NCI-H510A treated with DMSO at 0.1 percent for 48 hours (cell line): Measurements from ENCODE around the gene CABLES1.

ENCODE experiments used
- DNase-seq: peaks from one replicate; lab custom pipeline; 2025; lab: John Stamatoyannopoulos, UW

CABLES1 gene

DNA sequence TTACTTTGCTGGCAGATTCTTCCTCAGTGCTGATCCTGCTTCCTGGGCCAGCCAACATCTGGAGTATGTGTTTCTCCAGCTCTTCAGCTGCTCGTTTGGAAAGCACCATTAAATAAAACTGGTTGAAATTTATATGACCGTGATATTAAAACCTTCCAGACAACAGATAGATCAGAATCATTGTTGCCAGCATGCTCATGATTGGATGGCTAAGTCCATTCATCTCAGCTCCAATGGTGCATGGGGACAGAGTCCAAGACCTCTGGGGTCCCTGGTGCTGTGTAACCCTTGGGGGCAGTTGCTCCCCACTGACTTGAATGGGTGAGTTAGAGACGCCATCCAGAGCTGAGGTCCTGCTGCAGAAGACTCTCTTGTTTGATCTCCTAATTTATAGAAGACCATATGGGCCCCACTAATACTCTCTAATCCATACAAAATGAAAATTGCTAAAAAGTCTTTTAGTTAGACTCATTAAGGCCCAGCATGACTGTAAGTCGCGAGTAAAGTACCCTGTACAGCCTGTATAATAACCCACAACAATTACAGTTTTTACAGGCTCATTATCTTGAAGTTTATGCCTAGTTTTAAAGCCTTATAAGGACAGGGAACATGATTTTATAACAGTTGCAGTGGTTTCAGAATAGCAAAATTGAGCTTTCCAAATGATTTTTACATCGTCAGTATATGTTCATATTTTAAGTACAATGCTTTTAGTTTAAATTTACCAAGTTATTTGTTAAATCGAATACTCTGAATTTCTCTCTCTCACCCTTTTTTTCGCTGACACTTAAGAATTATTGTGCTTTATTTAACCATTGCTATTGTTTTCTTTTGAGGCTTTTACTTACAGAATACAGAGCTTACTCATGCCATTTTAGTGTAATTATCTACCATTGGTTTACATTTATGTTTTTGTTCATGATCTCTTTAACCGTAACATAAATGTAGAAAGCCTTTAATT lies 60.0 kb downstream of the CABLES1 start:
- no peak for DNase-seq

DNA sequence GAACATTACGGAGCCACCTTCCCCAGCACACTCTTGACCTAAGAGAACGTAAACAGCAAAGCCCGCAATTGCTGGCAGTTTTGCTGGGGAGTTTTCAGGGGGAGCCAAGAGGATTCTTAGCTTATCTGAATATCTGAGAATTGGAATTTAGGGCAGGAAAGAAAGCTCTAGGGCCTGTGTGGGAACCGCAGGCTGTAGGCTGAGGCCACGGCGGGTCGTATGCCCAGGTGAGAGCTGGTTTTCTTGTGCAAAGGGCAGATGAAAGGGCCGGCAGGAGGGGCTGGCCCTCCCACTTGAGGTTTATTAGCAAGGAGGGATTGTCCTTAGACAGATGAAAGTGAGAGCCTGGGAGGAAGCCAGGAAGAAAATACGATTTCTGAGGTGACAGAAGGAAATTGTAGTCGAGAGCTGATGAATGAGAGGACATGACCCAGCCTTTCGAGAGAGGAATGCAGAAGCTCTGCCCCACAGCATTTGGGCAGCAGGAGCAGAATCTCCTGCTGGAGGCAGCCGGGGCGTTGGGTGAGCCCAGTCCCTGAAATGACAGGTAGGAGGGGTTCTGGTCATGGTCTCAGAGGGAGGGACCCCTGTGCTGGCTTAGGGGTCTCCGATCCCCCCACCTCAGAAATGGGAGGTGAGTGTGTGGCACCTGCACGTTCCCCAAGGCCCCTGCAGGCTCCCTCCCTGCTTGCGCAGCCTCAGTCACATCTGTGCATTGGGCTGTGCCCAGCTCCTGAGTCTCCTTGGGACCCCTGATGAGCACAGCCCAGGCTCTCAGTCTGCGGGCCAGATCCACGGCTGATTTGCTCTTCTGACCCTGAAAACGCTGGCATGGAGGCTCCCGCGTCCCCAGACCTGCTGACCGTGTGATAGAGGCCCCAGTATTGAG lies 61.1 kb downstream of the CABLES1 start:
- DNase-seq: no peak

DNA sequence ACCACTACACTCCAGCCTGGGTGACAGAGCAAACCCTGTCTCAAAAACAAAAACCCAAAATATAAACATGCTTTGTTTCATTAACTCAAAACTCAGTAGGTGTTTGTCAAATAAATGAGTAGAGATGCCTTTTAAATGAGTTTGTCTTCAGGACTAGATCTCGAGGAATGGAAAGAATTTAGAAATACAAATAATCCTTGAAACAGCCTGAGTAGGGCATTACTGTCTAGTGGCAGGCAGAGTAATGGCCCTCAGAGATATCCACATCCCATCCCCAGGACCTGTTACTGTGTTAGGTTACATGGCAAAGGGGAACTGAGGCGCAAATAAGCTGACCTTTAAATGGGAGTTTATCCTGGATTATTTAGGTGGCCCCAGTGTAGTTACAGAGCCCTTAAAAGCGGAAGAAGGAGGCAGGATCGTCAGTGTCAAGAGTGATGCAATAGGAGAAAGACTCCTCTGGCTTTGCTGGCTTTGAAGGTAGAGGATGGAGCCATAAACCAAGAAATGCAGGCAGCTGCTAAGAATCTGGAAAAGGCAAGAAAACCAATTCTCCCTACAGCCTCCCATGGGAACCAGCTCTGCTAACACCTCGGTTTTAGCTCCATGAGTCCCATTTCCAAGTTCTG lies 63.0 kb downstream of the CABLES1 start:
- DNase-seq: no peak

DNA sequence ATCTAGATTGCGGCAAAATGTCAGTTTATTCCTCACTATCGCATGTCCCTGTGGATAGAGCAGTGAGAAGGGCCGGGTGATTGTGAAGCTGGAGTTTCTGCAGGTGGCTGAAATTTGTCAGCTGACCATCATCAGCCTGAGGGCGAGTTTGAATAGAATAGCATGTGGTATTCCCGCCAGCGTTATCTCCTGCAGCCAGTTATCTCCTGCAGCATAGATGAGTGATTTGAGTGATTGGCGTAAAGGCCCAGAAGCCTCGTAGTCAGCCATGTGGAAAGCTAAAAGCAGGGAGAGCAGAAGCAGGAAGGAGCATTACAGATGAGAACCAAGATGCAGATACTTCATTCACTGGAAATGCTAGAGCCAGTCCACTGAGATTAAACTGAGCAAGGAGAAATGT lies 65.5 kb downstream of the CABLES1 start:
- DNase-seq: no peak

DNA sequence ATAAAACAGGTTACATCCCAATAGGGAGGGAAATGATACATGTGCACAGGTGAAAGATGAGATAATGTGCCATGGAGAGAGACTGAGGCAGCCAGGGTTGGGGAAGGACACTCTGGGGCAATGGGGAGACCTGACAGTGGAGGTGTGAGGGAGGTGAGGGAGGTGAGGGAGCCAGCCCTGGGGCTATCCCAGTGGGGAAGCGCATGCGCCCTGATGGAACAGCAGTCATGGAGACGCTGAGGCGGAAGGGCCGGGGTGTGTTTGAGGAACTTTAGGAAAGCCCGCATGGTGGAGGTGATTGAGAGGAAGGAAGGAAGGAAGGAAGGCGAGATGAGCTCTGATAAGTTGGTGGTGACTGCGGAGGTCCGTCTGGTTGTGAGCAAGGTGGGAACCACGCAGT lies 66.5 kb downstream of the CABLES1 start:
- DNase-seq: no peak

DNA sequence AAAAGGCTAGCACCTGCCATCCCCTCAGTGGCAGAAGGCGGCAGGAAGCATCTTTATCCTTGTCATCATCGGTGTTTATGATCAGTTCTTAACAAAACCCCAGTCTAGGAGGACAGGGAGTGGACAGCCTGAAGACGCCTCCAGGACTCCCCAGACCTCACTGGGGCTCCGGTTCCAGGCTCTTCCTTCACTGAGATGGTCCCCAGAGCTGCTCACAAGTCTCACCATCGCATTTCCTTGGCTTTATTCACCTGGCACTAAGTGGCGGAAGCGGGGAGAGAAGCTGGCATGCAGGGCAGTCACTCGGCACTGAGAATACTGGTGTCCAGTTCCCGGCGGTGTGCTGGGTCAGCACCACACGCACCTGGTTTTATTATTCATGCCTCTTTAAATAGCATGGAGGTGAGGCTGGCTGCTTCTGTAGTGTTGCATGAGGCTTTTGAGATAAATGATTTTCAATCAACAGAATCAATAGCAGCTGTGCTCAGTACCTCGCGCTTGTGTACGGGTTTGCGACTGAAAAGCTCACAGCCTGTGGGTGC lies 68.7 kb downstream of the CABLES1 start:
- no peak for DNase-seq

DNA sequence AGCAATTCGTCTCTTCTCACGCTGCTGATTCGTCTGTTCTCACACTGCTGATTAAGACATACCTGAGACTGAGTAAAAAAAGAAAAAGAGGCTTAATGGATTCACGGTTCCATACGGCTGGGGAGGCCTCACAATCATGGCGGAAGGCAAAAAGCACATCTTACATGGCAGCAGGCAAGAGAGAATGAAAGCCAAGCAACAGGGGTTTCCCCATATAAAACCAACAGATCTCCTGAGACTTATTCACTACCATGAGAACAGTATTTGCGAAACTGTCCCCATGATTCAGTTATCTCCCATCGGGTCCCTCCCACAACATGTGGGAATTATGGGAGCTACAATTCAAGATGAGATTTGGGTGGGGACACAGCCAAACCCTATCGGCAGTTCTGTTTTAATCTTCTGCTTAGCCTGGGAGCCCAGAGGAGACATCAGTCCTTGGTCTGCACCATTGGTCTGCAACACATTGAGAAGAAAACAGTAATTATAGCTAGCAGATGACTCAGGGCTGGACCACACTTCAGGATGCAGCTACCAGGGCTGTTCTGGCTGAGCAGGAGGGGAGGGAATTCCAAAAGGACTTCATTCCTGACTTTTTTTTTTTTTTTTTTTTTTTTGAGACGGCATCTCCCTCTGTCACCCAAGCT lies 69.4 kb downstream of the CABLES1 start:
- DNase-seq: no peak

DNA sequence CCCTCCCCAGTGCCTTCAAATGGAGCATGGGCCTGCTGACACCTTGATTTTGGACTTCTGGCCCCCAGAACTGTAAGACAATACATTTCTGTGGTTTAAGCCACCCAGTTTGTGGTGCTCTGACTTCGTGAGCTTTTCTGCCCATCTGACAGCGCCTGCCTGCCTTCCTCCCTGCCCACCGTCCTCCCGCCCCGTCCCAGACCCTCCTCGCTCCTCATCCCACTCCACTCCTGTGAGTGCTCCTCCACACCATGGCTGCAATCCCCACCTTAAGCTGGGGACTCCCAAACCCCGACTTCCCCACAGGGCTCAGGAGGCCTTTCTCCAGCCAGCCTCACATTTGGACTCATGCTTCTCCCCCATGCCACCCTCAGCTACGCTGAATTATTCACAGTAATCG lies 70.7 kb downstream of the CABLES1 start:
- no peak for DNase-seq

DNA sequence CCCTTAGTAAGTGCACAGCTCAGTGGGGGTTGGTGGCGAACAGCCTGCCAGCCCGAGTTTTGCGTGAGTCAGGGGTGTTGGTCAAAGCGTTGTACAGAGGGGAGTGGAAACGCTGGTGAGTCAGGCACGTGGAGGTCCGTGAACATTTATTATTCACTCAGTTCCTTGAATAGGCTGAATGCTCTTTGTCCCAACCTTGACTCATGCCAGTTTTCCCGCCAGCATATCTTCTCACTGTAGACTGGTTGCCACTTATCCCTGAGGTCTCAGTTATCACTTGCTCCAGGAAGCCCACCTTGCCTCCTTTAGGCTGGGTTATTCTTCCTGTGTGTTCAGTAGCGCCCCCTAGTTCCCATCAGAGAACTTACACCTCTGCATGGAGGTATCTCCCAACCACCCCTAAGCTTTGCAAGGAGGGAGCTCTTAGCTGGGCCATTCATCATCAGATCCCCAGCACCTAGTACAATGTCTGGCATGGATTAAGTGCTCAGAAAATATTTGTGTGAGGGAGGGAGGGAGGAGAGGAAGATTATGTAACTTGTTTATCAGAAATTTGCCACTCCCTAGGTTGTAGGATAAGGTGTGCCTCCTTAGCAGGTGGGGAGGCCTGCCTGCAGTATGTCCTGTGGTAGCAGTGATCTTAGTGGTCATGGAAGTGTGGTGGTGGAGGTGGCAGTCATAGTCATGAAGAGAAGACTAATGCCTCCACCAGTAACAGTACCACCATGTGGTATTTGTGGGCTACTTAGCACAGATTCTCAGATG lies 72.1 kb downstream of the CABLES1 start:
- no peak for DNase-seq

DNA sequence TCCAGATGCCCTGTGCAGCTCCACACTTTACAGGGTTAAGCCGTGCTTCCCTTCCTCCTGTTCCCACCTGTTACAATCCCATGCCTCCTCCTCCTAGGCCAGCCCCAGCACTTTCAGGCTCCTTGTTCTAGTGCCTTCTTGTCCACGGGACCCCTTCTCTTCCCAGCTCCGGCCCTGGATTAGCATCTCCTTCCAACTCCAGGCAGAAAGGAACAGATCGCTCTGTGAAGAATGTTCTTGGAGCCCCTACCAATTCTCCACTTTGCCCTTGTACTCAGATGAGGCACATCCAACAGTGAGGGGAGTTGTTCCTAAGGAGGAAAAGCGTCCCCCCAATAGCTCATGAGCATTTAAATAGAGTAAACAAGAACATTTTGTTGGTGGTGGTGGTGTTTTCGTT lies 72.7 kb downstream of the CABLES1 start:
- no peak for DNase-seq

DNA sequence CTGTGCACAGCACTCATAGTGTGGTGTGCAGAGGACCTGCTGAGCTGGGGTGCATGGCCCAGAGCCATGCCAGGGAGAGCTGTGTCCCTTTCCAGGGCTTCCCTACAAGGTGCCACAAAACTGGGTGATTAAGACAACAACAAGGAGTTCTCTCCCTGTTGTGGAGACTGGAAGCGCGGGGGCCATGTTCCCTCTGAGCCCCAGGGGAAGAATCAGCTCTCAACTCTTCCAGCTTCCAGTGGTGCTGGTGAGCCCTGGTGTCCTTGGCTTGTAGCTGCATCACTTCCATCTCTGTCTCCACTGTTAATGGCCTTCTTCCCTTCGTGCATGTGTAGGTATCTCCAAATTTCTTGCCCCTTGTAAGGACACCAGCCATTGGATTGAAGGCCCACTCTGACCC lies 73.3 kb downstream of the CABLES1 start:
- no peak for DNase-seq

DNA sequence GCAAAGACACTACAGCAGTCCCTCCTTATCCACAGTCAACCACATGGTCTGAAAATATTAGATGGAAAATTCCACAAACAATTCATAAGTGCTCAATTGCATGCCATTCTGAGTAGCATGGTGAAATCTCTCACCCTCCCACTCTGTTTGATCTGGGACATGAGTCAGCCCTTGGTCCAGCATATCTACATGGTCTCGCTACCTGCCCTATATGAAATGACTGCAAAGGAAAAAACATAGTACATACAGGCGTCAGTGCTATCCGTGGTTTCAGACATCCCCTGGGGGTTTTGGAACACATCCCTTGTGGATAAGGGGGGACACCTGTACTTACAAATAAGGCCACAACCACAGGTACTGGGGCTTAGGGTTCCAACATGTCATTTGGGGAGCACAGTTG lies 73.7 kb downstream of the CABLES1 start:
- no peak for DNase-seq

DNA sequence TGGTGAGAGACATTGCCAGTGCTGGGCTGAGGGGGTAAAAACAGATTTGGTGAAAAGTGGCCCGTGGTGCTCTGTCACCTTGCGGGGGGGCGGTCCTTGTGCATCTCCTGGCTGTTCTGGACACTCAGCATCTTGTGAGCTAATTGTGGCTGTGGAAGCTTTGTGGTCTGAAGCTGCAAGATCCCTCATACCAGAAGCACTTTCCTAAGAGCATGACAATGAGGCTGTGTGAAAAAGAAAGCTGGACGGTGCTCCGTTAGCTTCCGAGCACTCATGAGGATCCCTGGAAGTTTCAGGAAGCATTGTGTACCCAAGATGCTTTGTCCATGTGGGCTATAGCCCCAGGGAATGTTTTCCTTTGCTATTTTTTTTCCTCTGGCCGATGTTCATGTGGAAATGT lies 74.5 kb downstream of the CABLES1 start:
- DNase-seq: no peak

DNA sequence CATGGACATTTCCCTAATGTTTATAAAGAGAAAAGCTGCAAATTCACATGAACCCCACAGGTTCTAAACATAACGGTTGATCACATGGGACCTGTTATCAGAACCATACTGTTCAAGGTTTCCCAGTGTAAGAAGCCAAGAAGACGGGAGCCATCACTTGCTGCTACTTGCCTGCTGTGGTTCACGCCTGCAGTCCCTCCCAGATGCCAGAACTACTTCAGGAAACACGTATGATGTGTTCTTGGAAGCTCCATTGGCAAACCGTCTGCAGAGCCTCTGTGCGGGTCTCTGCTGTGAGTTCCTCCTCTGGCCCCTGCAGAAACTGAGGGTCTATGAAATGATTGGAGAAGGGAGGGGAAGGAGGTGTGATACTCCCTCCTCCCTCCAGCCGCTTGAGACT lies 75.2 kb downstream of the CABLES1 start:
- no peak for DNase-seq

DNA sequence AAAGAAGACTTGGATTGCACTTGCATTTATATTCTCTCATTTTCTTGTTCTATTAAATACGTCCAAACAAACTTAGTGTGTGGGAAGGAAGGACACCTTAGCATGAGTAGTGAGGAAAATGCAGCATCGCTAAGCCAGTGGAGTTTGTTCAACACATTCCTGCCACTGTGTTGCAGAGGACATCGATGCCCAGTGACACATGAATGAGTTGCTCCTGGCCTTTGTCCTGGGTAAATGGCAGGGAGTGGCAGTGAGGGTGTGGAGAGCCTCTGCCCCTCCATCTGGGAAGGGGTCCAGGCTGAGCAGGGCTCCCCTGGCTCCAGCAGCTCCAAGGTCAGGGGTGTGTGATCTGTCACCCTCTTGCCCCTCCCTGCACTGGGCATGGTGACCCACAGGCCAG lies 75.9 kb downstream of the CABLES1 start:
- DNase-seq: no peak

DNA sequence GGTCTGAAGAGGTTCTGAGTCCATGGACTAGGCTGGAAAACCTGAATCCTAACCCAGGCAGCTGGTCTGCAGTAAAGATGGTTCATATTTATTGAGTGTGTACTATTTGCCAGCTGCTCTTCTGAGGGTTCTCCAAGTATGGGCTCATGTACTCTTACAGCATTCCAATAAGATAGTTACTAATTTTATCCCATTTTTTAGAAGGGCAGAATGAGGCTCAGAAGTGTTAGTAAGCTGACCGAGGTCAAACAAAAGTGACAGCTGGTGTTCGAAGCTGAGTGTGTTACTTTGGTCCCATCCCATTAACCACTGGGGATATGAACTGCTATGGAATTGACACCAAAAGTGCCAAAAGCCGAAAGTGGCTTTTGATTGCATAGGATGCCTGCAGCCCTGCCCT lies 76.9 kb downstream of the CABLES1 start:
- DNase-seq: no peak

DNA sequence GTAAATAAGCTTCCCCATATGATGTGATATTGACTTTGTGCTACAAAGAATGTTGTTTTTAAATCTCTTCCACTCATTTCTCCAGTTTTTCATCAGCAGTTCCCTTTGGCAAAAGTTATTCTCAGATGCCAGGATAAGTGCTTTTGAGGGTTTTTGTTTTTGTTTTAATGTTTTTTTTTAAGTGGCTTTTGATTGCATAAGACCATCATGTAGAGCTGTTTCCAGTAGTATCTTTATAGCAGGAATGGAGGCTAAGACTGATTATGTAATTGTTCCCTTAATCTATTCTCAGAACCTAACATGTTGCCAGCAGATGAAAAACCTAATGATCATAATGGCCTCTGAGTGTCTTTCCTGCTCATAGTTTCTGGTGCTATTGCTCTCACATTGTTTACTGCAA lies 77.9 kb downstream of the CABLES1 start:
- DNase-seq: no peak

DNA sequence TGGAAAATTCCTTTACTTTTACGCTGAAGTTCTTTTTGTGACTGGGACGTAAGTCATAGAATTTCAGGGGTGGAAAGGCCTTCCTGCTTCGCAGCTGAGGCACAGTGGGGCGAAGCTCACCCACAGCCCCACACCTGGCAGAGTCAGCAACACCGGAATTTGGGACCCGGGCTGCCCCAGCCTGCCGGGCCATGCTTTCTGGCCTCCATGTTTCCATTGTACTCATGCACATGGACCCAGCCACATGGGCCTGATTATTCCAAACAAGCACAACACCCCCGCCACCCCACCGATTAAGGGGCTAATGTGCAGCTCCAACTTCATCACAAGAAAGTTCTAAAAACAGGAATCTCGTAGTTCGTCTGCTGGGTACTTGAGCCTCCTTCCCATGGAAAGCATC lies 82.5 kb downstream of the CABLES1 start:
- DNase-seq: no peak

DNA sequence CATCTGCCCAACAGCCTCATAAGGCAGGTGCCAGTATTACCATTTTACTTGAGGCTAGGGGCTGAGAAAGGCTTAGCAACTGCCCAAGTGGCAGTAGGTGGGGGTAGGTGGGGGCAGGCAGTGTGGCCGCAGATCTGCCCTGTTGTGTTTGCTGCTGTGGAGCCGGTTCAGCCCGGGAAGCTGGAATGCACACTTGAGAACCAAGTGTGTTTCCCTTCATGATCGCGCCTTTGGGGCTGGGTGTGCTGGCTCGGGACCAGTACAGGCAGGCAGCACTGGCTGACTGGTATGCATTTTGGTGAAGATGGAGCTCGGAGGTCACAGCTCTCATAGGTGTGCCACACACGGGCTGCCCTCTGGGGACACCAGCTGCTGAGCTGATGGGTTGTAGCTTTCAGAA lies 85.1 kb downstream of the CABLES1 start:
- no peak for DNase-seq

DNA sequence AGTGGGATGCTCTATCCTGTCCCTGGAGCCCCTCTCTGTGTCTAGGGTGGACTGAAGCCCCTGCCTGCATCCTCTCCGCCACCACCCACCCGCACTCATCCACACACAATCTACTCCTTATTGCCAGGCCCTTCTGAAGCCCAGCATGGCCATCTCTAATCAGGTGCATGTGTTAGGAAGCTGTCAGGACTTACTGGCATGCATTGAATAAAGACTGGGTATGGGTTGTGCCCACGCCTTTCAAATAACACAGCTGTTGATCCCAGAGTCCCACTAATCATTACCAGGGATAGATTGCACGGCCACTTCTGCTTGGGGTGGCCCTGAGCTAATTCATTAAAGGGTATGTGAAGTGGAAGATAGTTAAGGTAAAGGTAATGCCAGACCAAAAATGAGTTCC lies 88.4 kb downstream of the CABLES1 start:
- no peak for DNase-seq

DNA sequence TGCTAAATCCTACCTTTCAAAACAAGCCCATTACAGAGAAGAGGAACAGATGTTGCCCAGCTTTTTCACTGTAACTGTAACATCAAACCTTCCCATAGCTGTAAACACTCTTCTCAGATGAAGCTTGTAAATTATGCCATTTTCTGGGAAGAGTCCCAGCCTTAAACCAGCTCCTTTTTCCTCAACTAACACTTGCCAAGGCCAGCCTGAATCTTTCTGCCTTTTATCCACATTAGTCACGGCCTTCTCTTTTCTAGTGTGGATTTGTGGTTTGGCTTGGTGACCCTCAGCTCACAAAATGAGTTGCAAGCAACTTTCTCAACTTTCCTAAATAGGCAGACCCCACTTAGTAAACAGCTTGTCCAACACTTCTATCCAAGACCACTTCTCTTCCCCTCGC lies 90.2 kb downstream of the CABLES1 start:
- DNase-seq: no peak
